ENCODE measurements around the gene MAMDC2. TPM values are rescaled to one million over a fixed set of nuclear protein-coding genes. Genes with fewer than 3 reads are reported as not detected.

The MAMDC2 gene
- total RNA-seq, 1 donor from 2014 or later, result 0.48 TPM

DNA sequence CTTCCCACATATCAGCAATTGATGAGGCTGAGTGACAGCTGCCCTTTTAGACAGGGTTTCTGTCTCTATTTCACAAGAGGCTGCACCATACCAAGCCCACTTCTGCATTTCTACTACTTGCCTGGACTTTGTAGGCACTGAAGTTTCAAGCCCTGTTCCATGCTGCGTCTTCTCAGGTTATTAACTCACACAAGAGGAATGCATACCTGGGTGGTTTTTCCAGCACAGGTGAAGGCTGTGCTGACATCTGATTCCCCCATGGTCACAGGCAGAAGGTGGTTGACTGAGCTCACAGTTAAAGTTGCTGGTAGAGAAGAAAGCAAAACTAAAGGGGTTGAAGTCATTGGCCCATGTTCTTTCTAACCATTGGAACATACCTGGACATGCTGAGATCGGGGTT, 86.6 kb downstream of the MAMDC2 start:
- ATAC-seq (no peak), DNase-seq (ENCODE audit: low spot score) (no peak)

- DNase-seq (ENCODE audit: low spot score) (no peak), ATAC-seq (no peak)
Observed at GRCh38 chr9:70131296-70131695, 87.6 kb downstream of the MAMDC2 start.

GRCh38 chr9:70133253-70134208, 89.9 kb downstream of the MAMDC2 start:
- ATAC-seq (no peak), DNase-seq (ENCODE audit: low spot score) (no peak)

DNA sequence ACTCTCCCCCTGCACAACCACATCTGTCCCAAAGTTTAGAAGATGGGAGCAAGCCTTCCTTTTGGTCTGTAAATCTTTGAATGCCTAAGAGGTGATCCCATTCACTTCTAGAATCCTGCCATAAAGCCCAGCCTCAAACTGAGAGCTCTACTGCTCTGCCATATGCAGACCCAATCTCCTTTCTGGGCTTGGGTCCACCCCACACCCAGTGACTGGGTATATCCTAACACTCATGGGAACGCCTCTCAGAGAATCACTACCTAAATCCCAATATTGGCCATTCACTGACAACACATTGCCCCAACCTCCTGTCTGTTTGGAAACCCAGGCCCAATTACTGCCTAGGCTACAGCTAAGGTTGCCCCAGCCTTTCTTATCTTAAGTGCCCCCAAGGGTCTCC, 90.7 kb downstream of the MAMDC2 start:
- ATAC-seq, result no peak
- no peak for DNase-seq (ENCODE audit: low spot score)

- DNase-seq (ENCODE audit: low spot score), result no peak
- ATAC-seq, result no peak
Observed at GRCh38 chr9:70135176-70135575, 91.5 kb downstream of the MAMDC2 start.

- no peak for ATAC-seq
- no peak for DNase-seq (ENCODE audit: low spot score)
Observed at GRCh38 chr9:70136632-70137031, 93.0 kb downstream of the MAMDC2 start.

- DNase-seq (ENCODE audit: low spot score) (no peak), ATAC-seq (no peak)
Observed at GRCh38 chr9:70137577-70137976, 93.9 kb downstream of the MAMDC2 start.

- DNase-seq (ENCODE audit: low spot score) (no peak), ATAC-seq (no peak)
Observed at GRCh38 chr9:70142101-70142500, 98.5 kb downstream of the MAMDC2 start.

DNA sequence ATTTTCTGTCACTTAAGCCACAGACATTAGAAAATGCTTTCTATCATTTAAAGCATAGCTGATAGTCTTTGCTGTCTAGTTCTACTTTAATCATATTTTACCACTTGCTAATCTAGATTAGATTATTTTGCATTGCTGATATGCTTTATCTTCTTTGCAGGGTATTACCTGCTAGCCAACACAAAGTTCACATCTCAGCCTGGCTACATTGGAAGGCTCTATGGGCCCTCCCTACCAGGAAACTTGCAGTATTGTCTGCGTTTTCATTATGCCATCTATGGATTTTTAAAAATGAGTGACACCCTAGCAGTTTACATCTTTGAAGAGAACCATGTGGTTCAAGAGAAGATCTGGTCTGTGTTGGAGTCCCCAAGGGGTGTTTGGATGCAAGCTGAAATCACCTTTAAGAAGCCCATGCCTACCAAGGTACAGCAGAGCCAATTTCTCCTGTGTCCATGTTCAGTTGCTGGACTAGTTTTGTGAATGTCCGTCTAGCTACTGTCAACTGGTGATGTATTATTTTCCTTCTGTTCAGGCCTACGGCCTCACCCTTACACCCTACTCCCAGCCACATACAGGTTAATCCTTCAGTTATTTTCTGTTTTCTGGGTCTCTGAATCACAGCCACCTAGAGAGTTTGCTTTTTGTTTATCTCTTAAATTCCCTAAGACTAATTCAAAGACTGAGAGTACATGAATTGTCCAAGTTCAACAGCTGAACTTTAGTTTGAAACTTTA, 99.9 kb downstream of the MAMDC2 start:
- DNase-seq (ENCODE audit: low spot score) (no peak), ATAC-seq (no peak)

- DNase-seq (ENCODE audit: low spot score) (no peak), ATAC-seq (no peak)
Observed at GRCh38 chr9:70144131-70144503, 100.5 kb downstream of the MAMDC2 start.

GRCh38 chr9:70145981-70146380, 102.3 kb downstream of the MAMDC2 start:
- DNase-seq (ENCODE audit: low spot score), result no peak
- ATAC-seq, result no peak

DNA sequence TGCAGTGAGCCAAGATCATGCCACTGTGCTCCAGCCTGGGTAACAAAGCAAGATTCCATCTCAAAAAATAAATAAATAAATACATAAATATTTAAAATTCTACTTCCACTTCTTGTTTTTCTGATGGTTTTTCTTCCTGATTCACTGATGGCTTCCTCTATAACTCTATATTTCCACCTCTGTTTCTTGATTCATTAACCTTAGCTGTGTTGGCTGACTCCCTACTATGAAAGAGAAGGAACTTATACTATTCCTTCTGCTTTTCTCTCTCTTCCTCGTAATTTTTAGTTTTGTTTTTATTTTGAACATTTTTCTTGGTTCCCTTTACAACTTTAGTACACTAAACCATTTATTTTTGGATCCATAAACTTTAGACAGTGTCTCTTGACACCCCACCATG, 103.5 kb downstream of the MAMDC2 start:
- DNase-seq (ENCODE audit: low spot score) (no peak), ATAC-seq (no peak)

- ATAC-seq, result no peak
- DNase-seq (ENCODE audit: low spot score), result no peak
Observed at GRCh38 chr9:70147651-70148050, 104.0 kb downstream of the MAMDC2 start.

DNA sequence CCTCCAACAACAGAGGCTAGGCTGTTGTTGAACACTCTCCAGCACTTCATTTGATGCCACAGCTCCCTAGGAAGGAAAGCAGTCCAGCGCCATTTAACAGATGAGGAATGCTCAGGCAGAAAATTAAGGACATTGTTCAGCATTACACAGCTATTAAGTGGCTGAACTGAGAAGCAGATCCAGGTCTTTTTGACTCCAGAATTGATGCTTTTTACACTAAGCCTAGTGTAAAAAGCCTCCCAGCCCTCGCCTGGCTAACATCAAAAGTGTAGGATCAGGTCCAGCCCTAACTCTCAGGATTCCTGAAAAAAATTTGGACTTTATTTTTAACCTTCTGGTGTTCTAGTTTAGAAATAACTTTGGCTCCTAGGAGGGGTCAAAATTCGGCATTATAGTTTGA, 108.7 kb downstream of the MAMDC2 start:
- DNase-seq (ENCODE audit: low spot score) (no peak), ATAC-seq (no peak)

DNA sequence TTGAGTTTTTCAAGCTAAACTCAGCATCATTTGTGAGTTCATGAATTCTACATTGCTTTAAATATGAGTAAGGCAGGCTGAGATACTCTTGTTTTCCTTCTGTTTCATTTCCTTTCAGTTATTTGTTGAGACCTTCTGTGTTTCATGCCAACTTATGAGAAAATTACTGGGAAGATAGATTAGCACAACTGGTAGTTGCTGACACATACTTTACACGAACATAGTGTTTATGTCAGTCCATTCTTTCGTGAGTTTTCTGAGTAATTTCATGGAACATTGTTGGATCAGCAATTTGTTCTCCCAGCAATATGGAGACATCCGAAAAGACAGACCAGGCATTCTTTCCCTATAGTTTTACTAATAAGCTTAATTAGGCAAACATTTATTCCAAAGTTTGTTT, 113.1 kb downstream of the MAMDC2 start:
- DNase-seq (ENCODE audit: low spot score), result no peak
- no peak for ATAC-seq

DNA sequence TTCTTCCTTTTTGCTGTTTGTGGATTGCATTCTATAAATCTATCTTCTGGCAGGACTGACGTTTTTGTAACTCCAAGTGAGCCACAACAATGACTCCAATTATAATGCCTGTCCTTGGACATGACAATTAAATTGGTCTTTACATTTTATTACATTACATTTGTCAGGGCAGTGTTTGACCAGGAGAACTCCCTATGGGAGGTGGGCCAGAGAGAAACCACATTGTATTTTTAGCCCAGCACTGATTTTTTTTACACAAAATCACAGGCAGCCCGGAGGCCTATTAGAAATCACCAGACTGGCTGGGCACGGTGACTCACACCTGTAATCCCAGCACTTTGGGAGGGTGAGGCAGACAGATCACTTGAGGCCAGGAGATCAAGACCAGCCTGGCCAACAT, 116.0 kb downstream of the MAMDC2 start:
- ATAC-seq (no peak), DNase-seq (ENCODE audit: low spot score) (no peak)

- ATAC-seq, result no peak
- no peak for DNase-seq (ENCODE audit: low spot score)
Observed at GRCh38 chr9:70160686-70161600, 117.3 kb downstream of the MAMDC2 start.

DNA sequence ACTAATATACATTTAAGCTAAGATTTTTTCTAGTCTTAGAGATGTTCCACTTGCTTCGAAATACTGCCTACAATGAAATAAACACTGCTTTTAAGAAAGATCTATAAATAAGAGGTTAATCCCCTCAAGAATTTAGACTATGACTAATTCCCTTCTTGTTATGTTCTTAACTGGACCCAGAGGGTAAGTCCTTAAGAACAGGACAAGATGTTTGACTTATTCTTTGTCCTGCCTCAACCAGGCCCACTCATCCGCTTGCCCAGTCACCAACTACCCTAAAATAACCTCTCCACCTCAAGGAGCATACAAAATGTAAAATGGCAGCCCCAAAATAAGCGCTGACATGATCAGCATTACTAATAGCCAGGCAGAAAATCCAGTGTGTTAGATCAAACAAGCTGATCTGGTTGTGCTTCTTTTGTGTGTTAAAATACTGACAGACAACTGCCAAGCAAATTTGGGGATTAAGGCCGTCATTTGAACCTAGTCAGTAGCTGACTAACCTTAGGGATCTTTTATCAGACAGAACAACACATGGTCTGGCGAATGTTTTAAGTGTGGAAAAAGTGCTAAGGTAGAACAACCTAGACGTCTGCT, 121.5 kb downstream of the MAMDC2 start:
- DNase-seq (ENCODE audit: low spot score) (no peak), ATAC-seq (no peak)

DNA sequence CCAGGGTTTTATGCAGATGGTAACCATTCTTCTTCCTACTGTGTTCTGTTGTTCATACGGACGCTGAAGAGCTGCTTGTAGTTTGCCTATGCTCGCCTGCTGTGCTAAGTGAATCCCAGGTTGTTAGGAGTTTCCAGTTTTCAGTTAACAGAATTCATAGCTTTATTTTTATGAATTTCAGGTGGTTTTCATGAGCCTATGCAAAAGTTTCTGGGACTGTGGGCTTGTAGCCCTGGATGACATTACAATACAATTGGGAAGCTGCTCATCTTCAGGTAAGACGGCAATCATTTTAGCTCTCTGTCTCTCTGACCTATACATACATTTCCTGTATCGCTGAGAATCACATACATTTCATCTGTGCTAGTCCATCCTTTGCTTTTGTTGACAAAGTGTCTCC, 124.9 kb downstream of the MAMDC2 start:
- no peak for DNase-seq (ENCODE audit: low spot score)

GRCh38 chr9:70169222-70169621, 125.6 kb downstream of the MAMDC2 start:
- DNase-seq (ENCODE audit: low spot score) (no peak), ATAC-seq (no peak)

More for the DNA sequence above, 124.9 kb downstream of the MAMDC2 start:
- no peak for ATAC-seq

Measured in left lobe of liver (tissue), 2 donors.